Measurements from ENCODE around the gene OSCP1.
A peak's percentile ranks its signal among the peaks of the same experiment; 100 is the strongest.

The OSCP1 gene

GRCh38 chr1:36402504-36402890, 47.8 kb downstream of the OSCP1 start:
- no peak for DNase-seq (ENCODE audit: low read depth in 2 of 2)

GRCh38 chr1:36401602-36402503, 48.4 kb downstream of the OSCP1 start:
- DNase-seq (ENCODE audit: low read depth in 2 of 2), result no peak

- DNase-seq (ENCODE audit: low read depth in 2 of 2), result peak in 1 of 2 donors; percentile 21
Observed at GRCh38 chr1:36400825-36401601, 49.2 kb downstream of the OSCP1 start.

- no peak for DNase-seq (ENCODE audit: low read depth in 2 of 2)
Observed at GRCh38 chr1:36400514-36400824, 49.8 kb downstream of the OSCP1 start.

- DNase-seq (ENCODE audit: low read depth in 2 of 2), result no peak
Observed at GRCh38 chr1:36398370-36398977, 51.8 kb downstream of the OSCP1 start.

- peak; percentile 76 to 81 for DNase-seq (ENCODE audit: low read depth in 2 of 2)
Observed at GRCh38 chr1:36397378-36398230, 52.6 kb downstream of the OSCP1 start, which contains the start of gene LSM10. Gene LSM10, minus strand, starts transcription at chr1:36397908. Its CDS starts 3,779 bp downstream, at chr1:36394129.

GRCh38 chr1:36397083-36397377, 53.2 kb downstream of the OSCP1 start:
- DNase-seq (ENCODE audit: low read depth in 2 of 2), result no peak

- DNase-seq (ENCODE audit: low read depth in 2 of 2), result no peak
Observed at GRCh38 chr1:36396359-36396758, 53.9 kb downstream of the OSCP1 start.

GRCh38 chr1:36393686-36394085, 56.6 kb downstream of the OSCP1 start:
- DNase-seq (ENCODE audit: low read depth in 2 of 2), result no peak

- no peak for DNase-seq (ENCODE audit: low read depth in 2 of 2)
Observed at GRCh38 chr1:36392836-36393235, 57.4 kb downstream of the OSCP1 start.

- DNase-seq (ENCODE audit: low read depth in 2 of 2), result no peak
Observed at GRCh38 chr1:36391271-36391670, 59.0 kb downstream of the OSCP1 start.

GRCh38 chr1:36390411-36390810, 59.8 kb downstream of the OSCP1 start:
- no peak for DNase-seq (ENCODE audit: low read depth in 2 of 2)

- no peak for DNase-seq (ENCODE audit: low read depth in 2 of 2)
Observed at GRCh38 chr1:36389999-36390398, 60.3 kb downstream of the OSCP1 start.

- DNase-seq (ENCODE audit: low read depth in 2 of 2), result no peak
Observed at GRCh38 chr1:36389261-36389660, 61.0 kb downstream of the OSCP1 start.

GRCh38 chr1:36387141-36387949, 62.9 kb downstream of the OSCP1 start:
- no peak for DNase-seq (ENCODE audit: low read depth in 2 of 2)

- DNase-seq (ENCODE audit: low read depth in 2 of 2), result peak; percentile 70 to 78
Observed at GRCh38 chr1:36386265-36387140, 63.7 kb downstream of the OSCP1 start.

- peak; percentile 97 to 98 for DNase-seq (ENCODE audit: low read depth in 2 of 2)
Observed at GRCh38 chr1:36385410-36386264, 64.6 kb downstream of the OSCP1 start, which contains the start of gene STK40. Gene STK40, minus strand, starts transcription at chr1:36385924. Its CDS starts 24,592 bp downstream, at chr1:36361332.

GRCh38 chr1:36384542-36385409, 65.5 kb downstream of the OSCP1 start:
- DNase-seq (ENCODE audit: low read depth in 2 of 2), result no peak
